Inflammatory macrophage (primary cell): ENCODE results near the gene CLEC17A.
"Not testable (repeated sequence)": the region's sequence is repeated elsewhere in the genome, so short reads cannot be mapped to it uniquely, and the experiment has no call there.

ENCODE experiments used
- DNase-seq, 2 donors: peaks; one replicate each; pipeline ENCODE4 v3.0.0-alpha.2; 2020 to 2022

Gene CLEC17A

GRCh38 chr19:14584372-14584771, 1.5 kb downstream of the CLEC17A start:
- not testable (repeated sequence) for DNase-seq

- peak; percentile 70 to 74 for DNase-seq
Observed at GRCh38 chr19:14585187-14585586, 2.3 kb downstream of the CLEC17A start.

- DNase-seq, result peak; percentile 37 to 54
Observed at GRCh38 chr19:14589433-14589832, 6.5 kb downstream of the CLEC17A start.

GRCh38 chr19:14595558-14595957, 12.7 kb downstream of the CLEC17A start:
- DNase-seq, result no peak

GRCh38 chr19:14599548-14600147, 16.8 kb downstream of the CLEC17A start:
- no peak for DNase-seq

GRCh38 chr19:14603990-14604387, 21.1 kb downstream of the CLEC17A start:
- DNase-seq, result no peak

- no peak for DNase-seq
Observed at GRCh38 chr19:14606627-14607026, 23.7 kb downstream of the CLEC17A start.

GRCh38 chr19:14611051-14611450, 28.2 kb downstream of the CLEC17A start:
- DNase-seq, result peak in 1 of 2 donors; percentile 31

- DNase-seq, result not testable (repeated sequence)
Observed at GRCh38 chr19:14612242-14612641, 29.4 kb downstream of the CLEC17A start.

GRCh38 chr19:14612657-14613056, 29.8 kb downstream of the CLEC17A start:
- DNase-seq, result no peak

- peak in 1 of 2 donors; percentile 14 for DNase-seq
Observed at GRCh38 chr19:14613399-14614098, 30.7 kb downstream of the CLEC17A start.

- DNase-seq, result peak; percentile 94 to 95
Observed at GRCh38 chr19:14614099-14614412, 31.2 kb downstream of the CLEC17A start.

GRCh38 chr19:14615623-14616022, 32.7 kb downstream of the CLEC17A start:
- DNase-seq, result no peak

GRCh38 chr19:14616407-14616806, 33.5 kb downstream of the CLEC17A start:
- DNase-seq, result peak; percentile 83 to 89

GRCh38 chr19:14619404-14619803, 36.5 kb downstream of the CLEC17A start:
- DNase-seq, result no peak

- DNase-seq, result not testable (repeated sequence)
Observed at GRCh38 chr19:14624491-14624890, 41.6 kb downstream of the CLEC17A start.

- DNase-seq, result no peak
Observed at GRCh38 chr19:14629557-14629956, 46.7 kb downstream of the CLEC17A start.

- peak; percentile 54 to 65 for DNase-seq
Observed at GRCh38 chr19:14632286-14632685, 49.4 kb downstream of the CLEC17A start.

GRCh38 chr19:14639536-14640277, 56.8 kb downstream of the CLEC17A start:
- no peak for DNase-seq

- DNase-seq, result no peak
Observed at GRCh38 chr19:14648506-14648905, 65.6 kb downstream of the CLEC17A start.

GRCh38 chr19:14649020-14649419, 66.1 kb downstream of the CLEC17A start:
- no peak for DNase-seq

GRCh38 chr19:14650161-14650560, 67.3 kb downstream of the CLEC17A start:
- DNase-seq, result no peak

GRCh38 chr19:14654786-14655560, 72.1 kb downstream of the CLEC17A start:
- peak in 1 of 2 donors; percentile 16 for DNase-seq
